GM18868 (cell line): Measurements from ENCODE around the gene PLA2G4D.

Source experiments
- ATAC-seq: cut with Tn5 transposase; IDR thresholded peaks from one replicate; pipeline ENCODE4 v1.9.1; 2021; ENCODE audit warnings: mild to moderate bottlenecking, moderate library complexity; ENCODE audit not compliant: unreplicated experiment

PLA2G4D gene

DNA sequence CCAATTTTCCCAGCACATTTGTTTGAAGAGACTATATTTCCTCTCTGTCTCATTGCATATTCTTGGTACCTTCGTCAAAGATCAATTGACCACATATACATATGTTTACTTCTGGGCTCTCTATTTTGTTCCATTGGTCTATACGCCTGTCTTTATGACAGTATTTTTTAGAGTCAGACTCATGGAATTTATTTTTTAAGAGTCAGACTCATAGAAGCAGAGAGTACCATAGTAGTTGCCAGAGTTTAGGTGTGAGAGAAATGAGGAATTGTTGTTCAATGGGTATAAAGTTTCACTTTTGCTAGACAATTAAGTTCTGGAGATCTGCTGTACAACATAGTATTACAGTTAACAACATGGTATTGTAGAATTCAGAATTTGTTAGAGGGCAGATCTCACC lies 35.0 kb upstream of the PLA2G4D start:
- no peak for ATAC-seq

- no peak for ATAC-seq
These were observed 34.1 kb upstream of the PLA2G4D start for GRCh38 chr15:42128476-42128875.

- no peak for ATAC-seq
These were observed 29.2 kb upstream of the PLA2G4D start for GRCh38 chr15:42123546-42123945.

GRCh38 chr15:42121682-42122081 lies 27.3 kb upstream of the PLA2G4D start:
- no peak for ATAC-seq

DNA sequence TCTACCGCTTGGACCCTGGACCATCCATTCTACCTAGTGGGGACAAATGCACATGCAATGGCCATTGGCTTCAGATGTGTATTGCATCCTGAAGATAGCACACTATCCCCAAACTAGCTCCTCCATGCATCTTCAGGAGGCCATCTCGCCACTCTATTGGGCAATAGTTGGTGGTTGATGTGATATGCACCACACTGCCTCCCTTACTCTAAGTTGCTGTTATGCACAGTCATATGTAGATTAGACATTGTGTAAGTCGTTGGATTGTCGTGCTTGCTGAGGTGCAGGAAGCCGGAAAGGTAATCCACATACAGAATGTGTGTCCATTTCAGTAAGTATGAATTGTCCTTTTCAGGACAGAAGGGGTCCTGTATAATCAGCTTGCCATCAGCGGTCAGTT lies 26.7 kb upstream of the PLA2G4D start:
- ATAC-seq = no peak

GRCh38 chr15:42120285-42120684 lies 25.9 kb upstream of the PLA2G4D start:
- ATAC-seq = no peak

DNA sequence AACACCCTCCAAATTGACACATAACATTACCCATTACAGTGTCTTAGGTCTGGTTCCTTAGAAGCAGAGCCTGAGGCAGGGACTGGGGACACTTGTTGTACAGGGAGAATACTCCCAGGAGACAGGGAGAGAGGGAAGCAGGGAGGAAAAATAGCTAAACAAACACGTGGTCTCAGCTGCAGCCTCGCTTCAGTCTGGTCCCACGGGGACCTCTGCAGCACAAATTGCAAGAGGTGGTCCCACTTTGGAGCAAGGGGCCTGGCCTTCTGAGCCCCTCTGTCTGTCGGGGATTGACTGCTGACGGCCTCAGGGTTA lies 25.0 kb upstream of the PLA2G4D start:
- no peak for ATAC-seq

- ATAC-seq = no peak
These were observed 24.5 kb upstream of the PLA2G4D start for GRCh38 chr15:42118650-42119445.

- ATAC-seq = no peak
These were observed 17.6 kb upstream of the PLA2G4D start for GRCh38 chr15:42111924-42112323.

DNA sequence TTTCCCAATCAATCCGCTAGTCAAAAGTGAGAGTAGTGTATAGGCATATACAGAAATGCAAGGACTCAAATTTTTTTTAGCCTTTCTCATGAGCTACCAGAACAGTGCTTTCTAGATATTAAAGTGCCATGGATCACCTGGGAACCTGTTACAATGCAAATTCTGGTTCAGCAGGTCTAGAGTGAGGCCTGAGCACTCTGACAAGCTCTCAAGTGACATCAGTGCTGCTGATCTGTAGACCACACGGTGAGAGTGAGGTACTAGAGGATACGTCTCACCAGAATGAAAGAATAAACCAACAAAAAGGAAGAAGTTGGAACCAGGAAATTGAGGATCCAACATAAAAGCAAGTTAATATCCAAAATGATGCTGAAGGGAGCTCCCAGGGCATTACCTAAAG lies 16.0 kb upstream of the PLA2G4D start:
- ATAC-seq = no peak

GRCh38 chr15:42108806-42109205 lies 14.4 kb upstream of the PLA2G4D start:
- ATAC-seq = no peak

DNA sequence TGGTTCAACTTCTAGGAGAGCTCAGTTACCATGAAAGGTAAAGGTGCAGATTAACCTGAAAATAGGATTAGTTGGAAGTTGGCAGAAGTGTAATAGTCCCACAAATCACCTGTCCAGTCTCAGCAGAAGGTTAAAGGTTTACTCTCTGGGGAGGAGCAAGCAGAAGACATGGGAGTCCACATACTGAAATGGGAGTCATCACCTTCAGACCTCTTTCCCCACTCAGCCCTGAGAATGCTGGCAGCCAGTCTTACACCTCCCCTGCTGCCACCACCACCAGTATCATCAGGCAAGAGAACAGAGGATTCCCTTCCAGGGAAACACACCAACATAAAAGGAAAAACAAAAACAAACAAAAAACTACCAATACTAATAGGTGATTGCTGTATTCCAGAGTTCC lies 13.8 kb upstream of the PLA2G4D start:
- no peak for ATAC-seq

DNA sequence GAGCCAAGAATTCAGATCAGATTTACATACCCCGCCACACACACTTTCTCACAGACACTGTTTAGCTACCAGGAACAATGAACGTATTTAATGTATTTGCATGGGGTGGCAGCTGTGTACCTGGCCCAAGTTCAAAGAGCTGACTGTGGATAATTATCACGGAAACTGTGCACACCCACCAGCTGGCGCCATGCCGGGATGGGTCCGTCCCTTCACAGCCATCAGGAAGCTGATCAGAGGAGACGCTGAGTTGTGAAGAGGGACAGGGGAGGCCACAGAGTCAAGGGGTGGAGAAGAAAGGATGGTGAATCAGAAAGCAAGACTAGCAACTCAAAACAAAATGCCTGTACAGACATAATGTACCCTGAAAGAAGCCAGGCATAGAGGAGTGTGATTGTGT lies 13.1 kb upstream of the PLA2G4D start:
- ATAC-seq = no peak

GRCh38 chr15:42106288-42106687 lies 11.9 kb upstream of the PLA2G4D start:
- ATAC-seq = no peak

DNA sequence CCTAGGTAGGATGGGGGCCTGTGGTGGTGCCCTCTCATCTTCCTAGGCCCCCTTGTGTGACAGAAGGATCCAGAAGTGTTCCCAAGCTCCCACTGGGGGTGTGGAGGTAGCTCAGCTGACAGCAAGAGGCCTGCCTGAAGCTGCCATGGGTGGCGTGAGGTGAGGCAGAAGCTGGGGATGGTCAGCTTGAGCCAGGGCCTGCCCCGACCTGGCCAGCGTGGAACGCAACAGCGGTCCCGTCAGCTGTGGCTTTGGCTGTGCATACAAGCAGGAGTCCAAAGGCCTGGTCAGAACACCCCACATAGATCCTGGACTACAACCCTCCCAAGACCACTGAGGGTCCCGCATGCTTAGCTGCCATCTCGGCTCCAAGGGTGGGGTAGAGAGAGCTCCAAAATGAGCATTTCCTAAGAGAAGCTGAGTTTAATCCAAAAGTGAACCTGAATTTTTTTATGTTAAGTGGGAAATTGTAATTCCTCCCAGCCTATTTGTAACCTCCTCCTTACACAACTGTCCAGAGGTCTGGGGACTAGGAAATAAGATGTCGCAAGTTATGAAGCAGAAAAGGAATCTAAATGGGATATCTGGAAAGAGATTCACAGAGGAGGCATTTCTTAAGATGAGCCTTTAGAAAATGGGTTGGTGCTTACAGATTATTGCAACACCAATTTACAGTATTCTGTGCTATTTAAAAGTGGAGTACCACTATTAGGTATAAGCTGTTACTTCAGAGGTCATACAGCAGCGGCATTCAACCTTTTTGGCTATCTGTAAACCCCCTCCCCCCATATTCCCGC lies 9.9 kb upstream of the PLA2G4D start:
- no peak for ATAC-seq

DNA sequence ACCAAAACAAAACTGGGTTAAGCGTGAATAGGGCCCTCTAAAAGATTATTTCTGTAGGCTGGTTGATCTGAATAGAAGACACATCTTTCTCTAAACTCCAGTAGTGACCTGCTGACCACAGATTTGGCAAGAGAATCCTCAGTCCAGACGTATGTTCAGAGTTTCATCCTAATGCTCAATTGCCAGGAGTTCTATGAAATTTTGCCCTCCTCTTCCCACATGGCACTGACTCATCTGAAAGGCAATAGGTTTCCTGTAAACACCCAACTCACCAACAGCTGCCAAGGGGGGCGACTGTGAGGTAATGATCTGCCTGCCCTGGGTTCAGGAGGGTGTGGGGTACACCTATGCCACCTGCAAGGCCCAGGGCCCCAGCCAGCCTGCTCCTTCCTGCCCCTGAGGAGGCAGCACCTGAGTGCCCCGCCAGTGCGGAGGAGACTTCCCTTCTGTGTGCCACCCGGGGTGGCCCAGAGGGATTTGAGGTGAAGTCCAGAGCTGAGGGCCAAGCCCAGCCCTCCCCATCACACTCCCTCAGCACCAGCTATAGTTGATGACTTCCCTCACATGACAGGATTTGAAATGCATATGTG lies 8.4 kb upstream of the PLA2G4D start:
- no peak for ATAC-seq

DNA sequence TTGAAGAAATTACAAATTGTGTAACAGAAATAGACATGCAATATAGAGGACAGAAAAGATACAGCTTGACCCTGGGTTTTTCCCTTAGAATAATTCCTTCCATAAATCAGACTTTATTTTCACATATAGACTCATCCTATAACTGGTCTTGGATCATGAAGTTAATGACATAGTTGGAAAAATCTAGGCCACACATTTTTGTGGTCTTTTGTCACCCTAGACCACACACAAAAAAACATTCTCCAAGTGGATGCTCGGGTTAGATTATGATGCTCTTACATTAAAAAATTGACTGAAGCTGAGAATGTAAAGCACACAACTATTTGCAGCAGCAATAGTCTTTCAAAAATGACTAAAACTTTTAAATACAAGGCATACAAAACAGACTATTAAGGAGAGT lies 7.5 kb upstream of the PLA2G4D start:
- no peak for ATAC-seq

DNA sequence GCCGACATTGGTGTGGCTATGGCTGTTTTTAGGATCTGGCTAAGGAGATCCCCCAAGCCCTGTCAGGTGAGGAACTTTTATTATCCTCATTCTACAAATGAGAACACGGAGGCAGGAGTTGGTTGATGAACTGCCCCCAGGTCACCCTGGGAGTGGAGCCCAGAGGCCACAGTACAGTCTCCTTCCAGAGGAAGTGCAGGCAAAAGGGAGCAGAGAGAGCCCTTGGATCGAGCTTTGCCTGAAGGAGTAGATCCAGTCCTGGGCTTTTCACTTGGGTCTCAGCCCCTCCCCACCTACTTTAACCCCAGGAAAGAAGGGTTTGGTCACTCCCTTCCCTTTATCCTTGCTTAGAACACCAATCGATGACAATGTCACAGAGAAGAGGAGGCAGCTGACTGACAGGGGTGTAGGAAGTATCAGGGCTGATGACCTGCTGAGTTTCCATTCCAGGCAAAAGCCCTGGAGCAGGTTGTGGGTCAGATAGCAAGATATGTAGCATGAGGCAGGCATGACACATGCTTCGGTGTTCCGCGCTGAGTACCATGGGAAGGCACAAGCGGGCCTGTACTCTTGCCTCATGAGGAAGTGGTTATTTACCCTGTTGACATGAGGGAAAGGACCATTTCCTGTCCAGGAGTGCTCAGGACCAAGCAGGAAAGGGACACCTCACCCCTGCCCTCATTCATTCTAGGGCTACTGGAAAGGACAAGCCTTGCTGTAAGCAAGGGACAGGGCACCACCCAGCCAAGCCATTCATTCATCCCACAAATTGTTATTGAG lies 5.8 kb upstream of the PLA2G4D start:
- no peak for ATAC-seq

GRCh38 chr15:42097018-42097417 lies 2.7 kb upstream of the PLA2G4D start:
- ATAC-seq = no peak

DNA sequence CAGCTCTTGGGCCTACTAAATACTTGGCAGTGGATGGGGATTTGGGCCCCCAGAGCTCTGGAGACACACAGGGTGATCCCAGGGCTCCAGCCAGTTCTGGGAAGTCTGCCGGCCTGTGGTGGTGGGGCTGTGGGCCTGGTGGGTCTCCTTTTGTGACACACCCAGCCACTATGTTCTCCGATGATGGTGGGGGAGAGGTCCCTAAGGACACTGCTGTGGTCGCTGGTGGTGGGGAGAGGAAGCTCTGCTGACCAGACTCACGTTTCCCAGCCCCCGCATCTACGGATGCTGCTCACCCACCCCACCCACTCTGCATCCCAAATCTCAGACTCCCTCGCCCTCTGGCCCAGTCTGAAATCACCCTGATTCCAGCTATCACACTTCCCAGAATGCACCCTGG lies 396 bp downstream of the PLA2G4D start:
- ATAC-seq = no peak
